ENCODE data around the gene SLC13A3. TPM values are rescaled to one million over a fixed set of nuclear protein-coding genes. Genes with fewer than 3 reads are reported as not detected.

Gene SLC13A3
- total and polyA plus RNA-seq, 2 donors (not counting 3 experiments of a cell fraction or from before 2014, with no cell fraction given), result 0.11 to 0.40 TPM

GRCh38 chr20:46551522-46552381 lies 99.5 kb downstream of the SLC13A3 start:
- no peaks in the 10 kb centered on the region for H3K4me1 ChIP-seq (ENCODE audit: control insufficient read depth, extremely low read depth, insufficient read depth, low read length)
- TF ChIP-seq EZH2 (IDR thresholded peaks at IDR 0.05; ENCODE audit: borderline replicate concordance, low read depth, low read length, severe bottlenecking) (no peak), MAX (IDR thresholded peaks at IDR 0.05; ENCODE audit: insufficient read depth, insufficient read length) (no peak), CTCF (IDR thresholded peaks at IDR 0.05; ENCODE audit: extremely low read depth in 1 of 2, insufficient read depth in 1 of 2, low read depth in 1 of 2, low read length in 2 of 2) (no peak), GATA2 (IDR thresholded peaks at IDR 0.05; ENCODE audit: insufficient read depth, insufficient read length, low read depth, low read length) (no peak)
- intact Hi-C loops (cut with micrococcal nuclease) (no loop called here), dilution Hi-C loops (cut with MboI; ENCODE audit: extremely low pct_ligation_motif_present, low sequenced_read_pairs) (no loop called here)
- no peak overlapping the region for H3K27ac ChIP-seq (ENCODE audit: insufficient read depth, low read depth, low read length)
- H3K9me3 ChIP-seq (replicated peaks; ENCODE audit: control insufficient read depth, insufficient read depth, low read length), result no peaks in the 10 kb centered on the region
- FAIRE-seq (no peak), DNase-seq (ENCODE audit: low read depth, low spot score) (no peak)
- no peaks in the 10 kb centered on the region for H3K9me1 ChIP-seq (replicated peaks; ENCODE audit: control insufficient read depth, extremely low read depth, insufficient read depth, low read length)
- H2AFZ ChIP-seq (ENCODE audit: low read depth, low read length), result no peak overlapping the region
- H3K4me3 ChIP-seq (replicated peaks in 1 of 3; ENCODE audit: insufficient read depth in 1 of 3, low read depth in 1 of 3, low read length in 3 of 3), result no peak overlapping the region
- BruUV-seq (replicated peaks), result no TSS peak
- no peaks in the 10 kb centered on the region for H3K27me3 ChIP-seq (ENCODE audit: control insufficient read depth in 2 of 2, insufficient read depth in 2 of 2, low read length in 2 of 2)
- no peak overlapping the region for H3K4me2 ChIP-seq (ENCODE audit: insufficient read depth, low read length)
- no peaks in the 10 kb centered on the region for H4K20me1 ChIP-seq (replicated peaks; ENCODE audit: control insufficient read depth, extremely low read depth, insufficient read depth, low read length)
- H3K79me2 ChIP-seq (ENCODE audit: control insufficient read depth, insufficient read depth, low read length), result no peaks in the 10 kb centered on the region
- no peak overlapping the region for H3K9ac ChIP-seq (replicated peaks; ENCODE audit: extremely low read depth, insufficient read depth, low read length)
- no peaks in the 10 kb centered on the region for H3K36me3 ChIP-seq (ENCODE audit: control insufficient read depth in 2 of 2, extremely low read depth in 1 of 2, insufficient read depth in 2 of 2, low read length in 2 of 2)
- CTCF ChIA-PET, result interaction anchor here (0.8 to 2.3 kb wide), 3 partner anchors 10 to 11 kb away, joined by 3 to 13 read pairs (median 4); no protein-coding TSS in a partner anchor
- POLR2A ChIA-PET, result no interaction called here
